ENCODE data around the gene AP1G2. TPM values are rescaled to one million over a fixed set of nuclear protein-coding genes. Genes with fewer than 3 reads are reported as not detected.
A peak's percentile ranks its signal among the peaks of the same experiment; 100 is the strongest.

AP1G2 gene
- total and polyA plus RNA-seq, 2 of the 13 experiments (the other 11 are each of a cell fraction or from before 2014, with no cell fraction given) = 96.9 to 611 TPM

GRCh38 chr14:23559010-23559925 lies 8.3 kb downstream of the AP1G2 start (continued):
- TF ChIP-seq ZBTB40 (IDR thresholded peaks at IDR 0.05) (no peak), ZBTB40 (CRISPR knock-in tag; IDR thresholded peaks at IDR 0.05) (no peak), MYNN (CRISPR knock-in tag; IDR thresholded peaks at IDR 0.05; ENCODE audit: low read depth) (0 out of 2 replicates have a peak, but pooled peaks have one; percentile 69), THAP11 (CRISPR knock-in tag; IDR thresholded peaks at IDR 0.05) (peak; percentile 77), POLR2A (IDR thresholded peaks at IDR 0.05; ENCODE audit: insufficient read depth in 1 of 2, low read depth in 2 of 2, low read length in 2 of 2) (0 out of 4 replicates have a peak, but pooled peaks of 1 of the 2 experiments have one; percentile 17), ZNF280B (CRISPR knock-in tag; IDR thresholded peaks at IDR 0.05; ENCODE audit: borderline replicate concordance) (peak; percentile 85; the same call in 1 of the 2 replicates)
- TF ChIP-seq, protein P1, sequence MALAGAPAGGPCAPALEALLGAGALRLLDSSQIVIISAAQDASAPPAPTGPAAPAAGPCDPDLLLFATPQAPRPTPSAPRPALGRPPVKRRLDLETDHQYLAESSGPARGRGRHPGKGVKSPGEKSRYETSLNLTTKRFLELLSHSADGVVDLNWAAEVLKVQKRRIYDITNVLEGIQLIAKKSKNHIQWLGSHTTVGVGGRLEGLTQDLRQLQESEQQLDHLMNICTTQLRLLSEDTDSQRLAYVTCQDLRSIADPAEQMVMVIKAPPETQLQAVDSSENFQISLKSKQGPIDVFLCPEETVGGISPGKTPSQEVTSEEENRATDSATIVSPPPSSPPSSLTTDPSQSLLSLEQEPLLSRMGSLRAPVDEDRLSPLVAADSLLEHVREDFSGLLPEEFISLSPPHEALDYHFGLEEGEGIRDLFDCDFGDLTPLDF (CRISPR knock-in tag; IDR thresholded peaks at IDR 0.05) = no peak
- TF ChIP-seq, protein P2, sequence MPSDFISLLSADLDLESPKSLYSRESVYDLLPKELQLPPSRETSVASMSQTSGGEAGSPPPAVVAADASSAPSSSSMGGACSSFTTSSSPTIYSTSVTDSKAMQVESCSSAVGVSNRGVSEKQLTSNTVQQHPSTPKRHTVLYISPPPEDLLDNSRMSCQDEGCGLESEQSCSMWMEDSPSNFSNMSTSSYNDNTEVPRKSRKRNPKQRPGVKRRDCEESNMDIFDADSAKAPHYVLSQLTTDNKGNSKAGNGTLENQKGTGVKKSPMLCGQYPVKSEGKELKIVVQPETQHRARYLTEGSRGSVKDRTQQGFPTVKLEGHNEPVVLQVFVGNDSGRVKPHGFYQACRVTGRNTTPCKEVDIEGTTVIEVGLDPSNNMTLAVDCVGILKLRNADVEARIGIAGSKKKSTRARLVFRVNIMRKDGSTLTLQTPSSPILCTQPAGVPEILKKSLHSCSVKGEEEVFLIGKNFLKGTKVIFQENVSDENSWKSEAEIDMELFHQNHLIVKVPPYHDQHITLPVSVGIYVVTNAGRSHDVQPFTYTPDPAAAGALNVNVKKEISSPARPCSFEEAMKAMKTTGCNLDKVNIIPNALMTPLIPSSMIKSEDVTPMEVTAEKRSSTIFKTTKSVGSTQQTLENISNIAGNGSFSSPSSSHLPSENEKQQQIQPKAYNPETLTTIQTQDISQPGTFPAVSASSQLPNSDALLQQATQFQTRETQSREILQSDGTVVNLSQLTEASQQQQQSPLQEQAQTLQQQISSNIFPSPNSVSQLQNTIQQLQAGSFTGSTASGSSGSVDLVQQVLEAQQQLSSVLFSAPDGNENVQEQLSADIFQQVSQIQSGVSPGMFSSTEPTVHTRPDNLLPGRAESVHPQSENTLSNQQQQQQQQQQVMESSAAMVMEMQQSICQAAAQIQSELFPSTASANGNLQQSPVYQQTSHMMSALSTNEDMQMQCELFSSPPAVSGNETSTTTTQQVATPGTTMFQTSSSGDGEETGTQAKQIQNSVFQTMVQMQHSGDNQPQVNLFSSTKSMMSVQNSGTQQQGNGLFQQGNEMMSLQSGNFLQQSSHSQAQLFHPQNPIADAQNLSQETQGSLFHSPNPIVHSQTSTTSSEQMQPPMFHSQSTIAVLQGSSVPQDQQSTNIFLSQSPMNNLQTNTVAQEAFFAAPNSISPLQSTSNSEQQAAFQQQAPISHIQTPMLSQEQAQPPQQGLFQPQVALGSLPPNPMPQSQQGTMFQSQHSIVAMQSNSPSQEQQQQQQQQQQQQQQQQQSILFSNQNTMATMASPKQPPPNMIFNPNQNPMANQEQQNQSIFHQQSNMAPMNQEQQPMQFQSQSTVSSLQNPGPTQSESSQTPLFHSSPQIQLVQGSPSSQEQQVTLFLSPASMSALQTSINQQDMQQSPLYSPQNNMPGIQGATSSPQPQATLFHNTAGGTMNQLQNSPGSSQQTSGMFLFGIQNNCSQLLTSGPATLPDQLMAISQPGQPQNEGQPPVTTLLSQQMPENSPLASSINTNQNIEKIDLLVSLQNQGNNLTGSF (CRISPR knock-in tag; IDR thresholded peaks at IDR 0.05) = 0 out of 2 replicates have a peak, but pooled peaks have one; percentile 37
- TF ChIP-seq, protein P3, sequence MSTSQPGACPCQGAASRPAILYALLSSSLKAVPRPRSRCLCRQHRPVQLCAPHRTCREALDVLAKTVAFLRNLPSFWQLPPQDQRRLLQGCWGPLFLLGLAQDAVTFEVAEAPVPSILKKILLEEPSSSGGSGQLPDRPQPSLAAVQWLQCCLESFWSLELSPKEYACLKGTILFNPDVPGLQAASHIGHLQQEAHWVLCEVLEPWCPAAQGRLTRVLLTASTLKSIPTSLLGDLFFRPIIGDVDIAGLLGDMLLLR (CRISPR knock-in tag; IDR thresholded peaks at IDR 0.05) = 0 out of 2 replicates have a peak, but pooled peaks have one; percentile 22
